ENCODE measurements around the gene PTGFRN.

The PTGFRN gene

GRCh38 chr1:117008656-117009055 lies 98.9 kb downstream of the PTGFRN start:
- no peak overlapping the region for H3K4me3 ChIP-seq (ENCODE audit: low read depth, low read length)
- no peak for DNase-seq (ENCODE audit: low read depth)
- TF ChIP-seq CTCF (IDR thresholded peaks at IDR 0.05; ENCODE audit: control insufficient read depth, extremely low read depth, insufficient read depth): no peak

DNA sequence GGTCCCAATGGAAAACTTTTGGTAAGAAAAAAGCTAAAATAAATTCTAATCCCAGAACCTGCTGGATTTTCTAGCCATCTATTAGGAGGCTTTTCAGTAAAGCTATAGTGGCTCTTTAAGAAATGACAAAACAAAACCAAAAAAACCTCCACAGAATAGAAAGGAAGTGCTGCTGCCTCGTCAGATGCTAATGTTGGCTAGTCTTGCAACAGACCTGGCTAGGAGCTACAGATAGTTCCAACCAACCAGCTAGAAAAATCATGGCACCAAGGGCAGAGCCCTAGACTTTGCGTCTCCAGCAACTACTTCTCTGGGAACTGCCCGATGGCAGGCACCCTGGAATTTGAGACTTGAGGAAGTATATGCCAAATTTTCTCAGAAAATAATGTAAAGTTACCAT lies 99.4 kb downstream of the PTGFRN start:
- H3K4me3 ChIP-seq (ENCODE audit: low read depth, low read length): no peak overlapping the region
- TF ChIP-seq CTCF (IDR thresholded peaks at IDR 0.05; ENCODE audit: control insufficient read depth, extremely low read depth, insufficient read depth): no peak
- DNase-seq (ENCODE audit: low read depth): no peak

GRCh38 chr1:117010310-117010969 lies 100.7 kb downstream of the PTGFRN start:
- TF ChIP-seq CTCF (IDR thresholded peaks at IDR 0.05; ENCODE audit: control insufficient read depth, extremely low read depth, insufficient read depth): no peak
- H3K4me3 ChIP-seq (ENCODE audit: low read depth, low read length): no peak overlapping the region
- DNase-seq (ENCODE audit: low read depth): no peak

GRCh38 chr1:117011334-117011733 lies 101.6 kb downstream of the PTGFRN start:
- TF ChIP-seq CTCF (IDR thresholded peaks at IDR 0.05; ENCODE audit: control insufficient read depth, extremely low read depth, insufficient read depth): no peak
- no peak overlapping the region for H3K4me3 ChIP-seq (ENCODE audit: low read depth, low read length)
- DNase-seq (ENCODE audit: low read depth): no peak

- TF ChIP-seq CTCF (IDR thresholded peaks at IDR 0.05; ENCODE audit: control insufficient read depth, extremely low read depth, insufficient read depth): no peak
- peak; percentile 81 for DNase-seq (ENCODE audit: low read depth)
- H3K4me3 ChIP-seq (ENCODE audit: low read depth, low read length): no peak overlapping the region
Measured at GRCh38 chr1:117013309-117013858, 103.7 kb downstream of the PTGFRN start.

- no peak overlapping the region for H3K4me3 ChIP-seq (ENCODE audit: low read depth, low read length)
- DNase-seq (ENCODE audit: low read depth): no peak
- no peak for TF ChIP-seq CTCF (IDR thresholded peaks at IDR 0.05; ENCODE audit: control insufficient read depth, extremely low read depth, insufficient read depth)
Measured at GRCh38 chr1:117014209-117014608, 104.5 kb downstream of the PTGFRN start.

- no peak overlapping the region for H3K4me3 ChIP-seq (ENCODE audit: low read depth, low read length)
- DNase-seq (ENCODE audit: low read depth): no peak
- no peak for TF ChIP-seq CTCF (IDR thresholded peaks at IDR 0.05; ENCODE audit: control insufficient read depth, extremely low read depth, insufficient read depth)
Measured at GRCh38 chr1:117015724-117016123, 106.0 kb downstream of the PTGFRN start.
